Right cardiac atrium (tissue), 5 donors: ENCODE results near the gene JAZF1. TPM values are rescaled to one million over a fixed set of nuclear protein-coding genes. Genes with fewer than 3 reads are reported as not detected.
"Not testable (repeated sequence)": the region's sequence is repeated elsewhere in the genome, so short reads cannot be mapped to it uniquely, and the experiment has no call there.

Source experiments
- ATAC-seq, 2 donors: fragments of 200-7000 bp; cut with Tn5 transposase; one replicate each; pipeline versions ENCODE4 v1.8.0 to v1.9.1; 2020; ENCODE audit warnings: moderate library complexity in 2 of 2, mild to moderate bottlenecking in 1 of 2
- DNase-seq, 3 donors: peaks; one replicate each; pipeline ENCODE4 v3.0.0-alpha.2; 2020
- H3K27ac ChIP-seq: one replicate; pipeline ENCODE4 v1.5.1; 2013; ENCODE audit warnings: mild to moderate bottlenecking, low read length, control low read depth, moderate library complexity
- H3K27me3 ChIP-seq: one replicate; pipeline ENCODE4 v1.6.1; 2013; ENCODE audit not compliant: control insufficient read depth, insufficient read depth
- H3K4me1 ChIP-seq: one replicate; pipeline ENCODE4 v1.6.1; 2013; ENCODE audit warnings: low read length; ENCODE audit not compliant: control insufficient read depth, insufficient read depth
- H3K4me3 ChIP-seq: one replicate; pipeline ENCODE4 v1.5.1; 2013; ENCODE audit warnings: low read length, control low read depth
- H3K9me3 ChIP-seq: one replicate; pipeline ENCODE4 v1.6.1; 2013; ENCODE audit warnings: low read length; ENCODE audit not compliant: control insufficient read depth
- WGBS: extraction: QIAGEN DNeasy Blood & Tissue Kit; methylation state at CpG from one replicate; pipeline ENCODE4 v1.1.7; 2013; 5-methylcytosine and 5-hydroxymethylcytosine counted together
- intact Hi-C, 4 donors: fragments of 100-400 bp; cut with DNase I; formaldehyde crosslinking; loops; one replicate each; pipeline versions ENCODE4 v1.11.0 to v1.14.0; 2022 to 2023
- polyA plus RNA-seq: library from polyadenylated mRNA; stranded (reverse); fragments of 200-250 nt; gene quantifications from one replicate; pipeline ENCODE4 v1.2.3, GENCODE V29; 2013
- total RNA-seq, 4 donors: library from RNA; stranded (reverse); fragmentation: NEBNext Ultra II Directional; extraction: Animal tissue kit (Norgen Biotek cat#: 25700); gene quantifications; one replicate each; pipeline ENCODE4 v1.2.1, GENCODE V29; 2021
- donor health status: healthy with polysubstance abuse.
- donor health status: DM: no; HTN: yes; CAD: no.
- donor health status: DM: no; HTN: no; CAD: no.
- donor health status: DM: no; HTN: yes; CAD: no; lungs with severe emphysema.
- donor health status: DM: yes; HTN: yes; CAD: no.

The JAZF1 gene
- total and polyA plus RNA-seq, 5 donors: 12.9 to 27.4 (median 23.9) TPM

DNA sequence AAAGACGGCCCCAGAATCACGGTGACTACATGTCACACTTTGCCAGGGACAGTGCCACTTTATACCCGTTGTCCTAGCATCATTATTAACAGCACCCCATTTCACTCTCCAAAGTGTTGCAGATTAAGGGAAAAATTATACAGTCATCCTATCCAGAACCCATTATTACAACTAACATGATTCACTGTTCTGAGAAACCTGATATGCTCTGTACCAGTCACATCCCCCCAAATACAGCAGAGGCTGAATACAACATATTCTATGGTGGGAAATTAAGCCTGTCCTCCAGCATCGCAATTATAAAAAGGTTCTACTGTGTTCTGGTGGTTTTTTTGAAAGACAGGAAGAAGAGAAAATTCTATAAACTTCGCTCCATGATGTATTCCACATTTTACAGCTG is 162.1 kb downstream of the JAZF1 start:
- H3K27me3 ChIP-seq: no peaks in the 10 kb centered on the region
- WGBS: 86% methylated on average over 5 of the region's 5 CpGs
- intact Hi-C loops: loop anchor here in 1 of 4 donors (10.0 kb wide), 1 partner anchor 814 kb away; the partner anchor contains the start of gene HOXA13
- ATAC-seq: no peak
- H3K27ac ChIP-seq: no peak overlapping the region
- no peak for DNase-seq
- peaks cover 8% of the 10 kb centered on the region for H3K4me1 ChIP-seq
- no peaks in the 10 kb centered on the region for H3K9me3 ChIP-seq
- no peak overlapping the region for H3K4me3 ChIP-seq

DNA sequence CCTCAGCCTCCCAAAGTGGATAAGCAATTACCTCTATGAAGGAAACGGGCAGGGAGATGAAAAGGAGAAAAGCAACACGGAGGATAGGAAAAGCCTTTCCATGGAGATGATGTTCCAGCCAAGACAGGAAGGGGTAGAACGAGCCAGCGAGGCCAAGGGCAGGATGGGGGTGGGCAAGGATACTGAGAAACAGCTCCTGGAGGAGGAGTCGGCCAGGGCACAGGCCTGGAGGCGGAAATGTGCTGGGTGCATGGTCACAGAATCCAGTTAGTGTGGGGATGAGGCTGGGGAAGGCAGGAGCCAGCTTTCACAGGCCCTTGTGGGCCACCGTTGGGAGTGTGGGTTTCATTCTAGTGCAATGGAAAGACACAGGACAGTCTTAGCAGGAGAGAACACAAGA is 162.6 kb downstream of the JAZF1 start:
- intact Hi-C loops: loop anchor here in 1 of 4 donors (10.0 kb wide), 1 partner anchor 813 kb away; the partner anchor contains the start of gene HOXA13
- Histone ChIP-seq H3K4me3 (no peak overlapping the region), H3K9me3 (no peaks in the 10 kb centered on the region), H3K4me1 (peaks cover 8% of the 10 kb centered on the region), H3K27me3 (no peaks in the 10 kb centered on the region), H3K27ac (no peak overlapping the region)
- ATAC-seq: no peak
- 86% methylated on average over 7 of the region's 7 CpGs for WGBS
- DNase-seq: no peak

DNA sequence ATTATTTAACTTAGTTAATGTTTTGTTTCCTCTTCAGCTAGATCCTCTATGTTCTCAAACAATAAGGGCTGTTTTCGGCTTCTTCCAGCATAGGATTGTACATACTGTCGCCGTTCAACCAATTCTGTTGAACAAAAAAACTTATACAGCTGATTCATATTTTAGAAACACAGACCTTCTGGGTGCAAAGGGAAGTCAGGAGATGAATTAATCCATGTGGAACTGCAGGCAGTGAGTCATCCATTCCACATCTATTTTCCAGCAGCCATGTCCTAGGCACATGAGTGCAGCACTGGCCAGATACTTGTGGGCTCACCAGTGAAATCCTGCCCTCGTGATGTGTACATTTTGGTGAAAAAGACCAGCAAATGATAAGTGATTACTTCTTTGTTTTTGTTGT is 163.2 kb downstream of the JAZF1 start:
- ATAC-seq (no peak), DNase-seq (no peak)
- intact Hi-C loops: loop anchor here in 1 of 4 donors (10.0 kb wide), 1 partner anchor 813 kb away; the partner anchor contains the start of gene HOXA13
- Histone ChIP-seq H3K27me3 (no peaks in the 10 kb centered on the region), H3K4me3 (no peak overlapping the region), H3K4me1 (peaks cover 10% of the 10 kb centered on the region), H3K9me3 (no peaks in the 10 kb centered on the region), H3K27ac (no peak overlapping the region)
- WGBS: over 99% methylated on average over 4 of the region's 4 CpGs

DNA sequence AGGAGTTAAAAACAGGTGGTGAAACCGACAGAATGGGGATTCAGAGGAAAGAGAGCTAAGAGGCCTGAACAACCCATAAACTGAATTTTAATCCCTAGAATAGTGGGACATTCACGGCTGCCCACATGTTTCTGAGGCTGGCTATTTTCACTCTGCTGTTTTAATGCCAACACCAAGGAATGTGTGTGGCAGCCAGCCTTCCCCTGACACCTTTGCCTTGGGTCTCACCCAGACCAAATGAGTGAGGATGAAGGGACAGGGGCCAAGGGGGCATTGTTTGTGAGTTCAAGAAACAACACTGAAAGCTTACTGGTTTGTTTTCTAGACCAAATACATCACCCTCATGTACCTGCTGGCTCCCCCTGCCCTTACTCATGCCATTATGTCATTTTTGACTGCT is 164.3 kb downstream of the JAZF1 start:
- Histone ChIP-seq H3K9me3 (no peaks in the 10 kb centered on the region), H3K4me1 (peaks cover 11% of the 10 kb centered on the region), H3K27ac (peak overlapping the region; percentile 42), H3K27me3 (no peaks in the 10 kb centered on the region), H3K4me3 (no peak overlapping the region)
- intact Hi-C loops: loop anchor here in 1 of 4 donors (10.0 kb wide), 1 partner anchor 811 kb away; the partner anchor contains the start of gene HOXA13
- ATAC-seq: peak; percentile 47 to 58
- WGBS: 62% methylated on average over 2 of the region's 2 CpGs
- peak in 2 of 3 donors; percentile 54 to 61 for DNase-seq

DNA sequence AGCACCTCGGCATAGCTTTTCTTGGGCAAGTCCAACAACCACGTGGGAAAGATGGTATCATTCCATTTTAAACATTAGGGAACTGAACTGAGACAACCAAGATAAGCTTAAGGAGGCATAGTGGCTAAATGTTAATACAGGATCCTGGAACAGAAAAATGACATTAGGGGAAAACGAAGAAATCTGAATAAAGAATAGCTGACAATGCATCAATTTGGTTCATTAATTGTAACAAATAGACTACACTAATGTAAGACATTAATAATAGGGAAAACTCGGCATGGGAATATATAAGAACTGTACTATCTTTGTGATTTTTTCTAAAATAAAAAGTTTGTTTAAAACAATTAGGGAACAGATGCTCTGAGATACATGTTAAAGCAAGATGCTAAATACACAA is 165.4 kb downstream of the JAZF1 start:
- no peak for DNase-seq
- H3K9me3 ChIP-seq: no peaks in the 10 kb centered on the region
- H3K27me3 ChIP-seq: no peaks in the 10 kb centered on the region
- no peak for ATAC-seq
- H3K4me1 ChIP-seq: peaks cover 11% of the 10 kb centered on the region
- 76% methylated on average over 4 of the region's 4 CpGs for WGBS
- intact Hi-C loops: loop anchor here in 1 of 4 donors (10.0 kb wide), 1 partner anchor 810 kb away; the partner anchor contains the start of gene HOXA13
- no peak overlapping the region for H3K4me3 ChIP-seq
- no peak overlapping the region for H3K27ac ChIP-seq

DNA sequence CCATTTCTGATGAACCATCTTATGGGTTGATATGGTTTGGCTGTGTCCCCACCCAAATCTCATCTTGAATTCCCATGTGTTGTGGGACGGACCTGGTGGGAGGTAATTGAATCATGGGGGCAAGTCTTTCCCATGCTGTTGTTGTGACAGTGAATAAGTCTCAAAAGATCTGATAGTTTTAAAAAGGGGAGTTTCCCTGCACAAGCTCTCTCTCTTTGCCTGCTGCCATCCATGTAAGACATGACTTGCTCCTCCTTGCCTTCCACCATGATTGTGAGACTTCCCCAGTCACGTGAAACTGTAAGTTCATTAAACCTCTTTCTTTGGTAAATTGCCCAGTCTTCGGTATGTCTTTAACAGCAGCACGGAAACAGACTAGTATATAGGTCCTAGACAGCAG is 166.3 kb downstream of the JAZF1 start:
- H3K27ac ChIP-seq: not testable (repeated sequence)
- peaks cover 11% of the 10 kb centered on the region for H3K4me1 ChIP-seq
- WGBS: 96% methylated on average over 4 of the region's 4 CpGs

DNA sequence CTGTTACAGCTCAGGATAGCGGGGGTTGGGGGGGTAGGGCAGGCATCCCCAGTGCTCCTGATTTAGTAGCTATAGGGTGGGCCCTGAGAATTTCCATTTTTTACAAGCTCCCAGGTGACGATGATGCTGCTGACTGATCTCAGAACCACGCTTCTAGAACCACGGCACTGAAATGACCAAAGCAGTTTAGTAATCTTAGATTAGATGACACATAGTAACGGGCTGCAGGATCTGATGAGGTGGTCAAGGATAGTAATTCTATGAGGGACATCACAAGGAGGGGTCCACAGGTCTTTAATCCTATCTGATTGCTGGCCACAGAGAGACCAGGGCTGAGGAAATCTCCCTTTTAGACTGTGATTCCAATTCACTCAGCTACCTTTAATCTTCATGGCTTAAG is 167.2 kb downstream of the JAZF1 start:
- no peak for DNase-seq
- H3K4me1 ChIP-seq: peaks cover 11% of the 10 kb centered on the region
- no peaks in the 10 kb centered on the region for H3K9me3 ChIP-seq
- no peaks in the 10 kb centered on the region for H3K27me3 ChIP-seq
- intact Hi-C loops: loop anchor here in 1 of 4 donors (10.0 kb wide), 1 partner anchor 809 kb away; the partner anchor contains the start of gene HOXA13
- H3K4me3 ChIP-seq: no peak overlapping the region
- no peak for ATAC-seq
- 94% methylated on average over 5 of the region's 5 CpGs for WGBS
- no peak overlapping the region for H3K27ac ChIP-seq

More for the DNA sequence above, 166.3 kb downstream of the JAZF1 start:
- not testable (repeated sequence) for DNase-seq, H3K9me3 ChIP-seq, ATAC-seq, H3K27me3 ChIP-seq, H3K4me3 ChIP-seq
- intact Hi-C loops: loop anchor here in 1 of 4 donors (10.0 kb wide), 1 partner anchor 810 kb away; the partner anchor contains the start of gene HOXA13

DNA sequence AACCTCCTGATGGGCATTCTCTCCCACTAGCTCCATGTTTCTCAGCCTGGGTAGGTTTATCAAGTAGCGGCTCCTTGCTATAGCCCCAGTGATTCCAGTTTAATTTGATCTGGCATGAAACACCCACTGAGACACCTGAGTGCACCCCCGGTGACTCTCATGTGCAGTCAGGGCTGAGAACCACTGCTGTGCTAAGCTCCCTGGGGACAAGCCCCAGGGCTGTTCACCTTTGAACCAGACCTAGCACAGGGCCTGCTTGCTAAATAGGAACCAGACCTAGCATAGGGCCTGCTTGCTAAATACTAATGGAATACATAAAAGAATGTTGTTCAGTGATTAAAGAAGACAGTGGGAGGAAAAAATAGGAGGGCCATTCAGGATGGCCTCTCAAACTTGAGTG is 167.6 kb downstream of the JAZF1 start:
- Histone ChIP-seq H3K4me3 (no peak overlapping the region), H3K27me3 (no peaks in the 10 kb centered on the region), H3K9me3 (no peaks in the 10 kb centered on the region), H3K4me1 (peaks cover 9% of the 10 kb centered on the region), H3K27ac (no peak overlapping the region)
- 97% methylated on average over 2 of the region's 2 CpGs for WGBS
- DNase-seq (no peak), ATAC-seq (no peak)
- intact Hi-C loops: loop anchor here in 1 of 4 donors (10.0 kb wide), 1 partner anchor 808 kb away; the partner anchor contains the start of gene HOXA13

DNA sequence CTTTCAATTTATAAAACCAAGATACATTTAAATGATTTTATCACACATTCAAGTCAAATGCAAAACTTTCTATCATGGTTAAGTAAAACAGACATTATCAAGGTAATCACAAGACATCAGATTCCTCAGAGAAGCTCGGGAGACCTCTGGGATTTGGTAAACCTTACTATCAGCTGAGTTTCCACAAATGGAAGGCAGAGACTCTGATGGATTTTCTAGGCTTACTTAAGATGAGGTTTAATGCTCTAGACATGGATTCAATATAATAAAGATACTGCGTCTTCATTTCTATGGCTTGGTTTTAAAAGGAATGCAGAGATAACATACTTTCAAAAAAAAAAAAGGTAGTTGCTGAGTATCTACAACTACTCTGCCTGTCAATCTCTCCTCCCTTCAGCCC is 171.7 kb downstream of the JAZF1 start:
- no peak overlapping the region for H3K27ac ChIP-seq
- no peak for DNase-seq
- H3K9me3 ChIP-seq: no peaks in the 10 kb centered on the region
- no peak for ATAC-seq
- peaks cover 6% of the 10 kb centered on the region for H3K4me1 ChIP-seq
- H3K27me3 ChIP-seq: no peaks in the 10 kb centered on the region
- 73% methylated on average over 2 of the region's 2 CpGs for WGBS
- intact Hi-C loops: no loop called here
- H3K4me3 ChIP-seq: no peak overlapping the region

DNA sequence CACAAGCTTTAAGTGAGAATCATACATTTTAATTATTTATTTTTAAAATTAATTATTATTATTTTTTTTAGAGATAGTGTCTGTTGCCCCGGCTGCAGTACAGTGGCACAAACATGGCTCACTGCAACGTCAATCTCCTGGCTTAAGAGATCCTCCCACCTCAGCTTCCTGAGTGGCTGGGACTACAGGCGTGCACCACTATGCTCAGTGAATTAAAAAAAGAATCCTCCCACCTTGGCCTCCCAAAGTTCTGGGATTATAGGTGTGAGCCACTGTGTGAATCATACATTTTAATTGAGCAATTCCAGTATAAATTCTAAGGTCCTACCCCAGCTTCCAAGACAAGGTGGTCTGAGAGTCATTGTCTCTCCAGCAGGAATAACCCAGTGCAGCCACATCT is 172.4 kb downstream of the JAZF1 start:
- Histone ChIP-seq H3K9me3 (no peaks in the 10 kb centered on the region), H3K27ac (no peak overlapping the region), H3K27me3 (no peaks in the 10 kb centered on the region), H3K4me1 (peaks cover 6% of the 10 kb centered on the region), H3K4me3 (no peak overlapping the region)
- DNase-seq (no peak), ATAC-seq (no peak)
- intact Hi-C loops: no loop called here
- 60% methylated on average over 3 of the region's 3 CpGs for WGBS

DNA sequence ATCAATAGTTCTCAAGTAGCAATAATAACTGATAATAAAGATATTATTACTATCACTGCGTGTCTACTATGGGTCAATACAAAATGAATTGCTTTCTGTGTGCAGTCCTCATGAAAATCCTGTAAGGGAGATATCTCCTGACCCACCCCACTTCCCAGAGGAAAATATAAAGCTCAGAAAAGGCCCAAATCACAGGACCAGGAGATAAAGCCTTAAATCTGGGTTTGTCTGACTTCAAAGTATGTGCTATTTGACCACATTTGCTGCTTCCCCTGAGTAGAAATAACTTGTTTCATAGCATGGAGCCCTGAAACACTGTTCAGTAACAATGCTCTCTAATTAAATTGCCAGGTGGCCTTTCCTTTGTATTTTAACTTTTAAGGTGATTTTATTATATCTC is 174.1 kb downstream of the JAZF1 start:
- Histone ChIP-seq H3K27ac (no peak overlapping the region), H3K4me1 (peaks cover 6% of the 10 kb centered on the region), H3K9me3 (no peaks in the 10 kb centered on the region), H3K4me3 (no peak overlapping the region), H3K27me3 (no peaks in the 10 kb centered on the region)
- 91% methylated on average over 1 of the region's 1 CpG for WGBS
- intact Hi-C loops: no loop called here
- no peak for DNase-seq
- ATAC-seq: no peak

DNA sequence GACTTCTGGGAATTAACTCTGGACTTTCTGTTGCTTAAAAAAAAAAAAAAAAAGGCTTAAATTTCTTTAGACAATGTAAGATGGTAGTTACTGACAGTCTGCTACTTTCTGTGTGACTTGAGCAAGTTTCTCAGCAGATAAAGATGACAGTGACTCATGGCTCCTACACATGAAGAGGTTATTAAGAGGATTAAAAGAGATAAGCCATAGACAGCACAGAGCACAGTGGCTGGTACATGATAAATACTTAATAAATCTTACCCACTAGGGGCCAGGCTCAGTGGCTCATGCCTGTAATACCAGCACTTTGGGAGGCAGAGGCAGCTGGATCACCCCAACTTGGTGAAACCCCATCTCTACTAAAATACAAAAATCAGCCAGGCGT is 174.8 kb downstream of the JAZF1 start:
- intact Hi-C loops: no loop called here
- Histone ChIP-seq H3K27ac (no peak overlapping the region), H3K4me3 (no peak overlapping the region), H3K27me3 (no peaks in the 10 kb centered on the region), H3K9me3 (no peaks in the 10 kb centered on the region), H3K4me1 (peaks cover 6% of the 10 kb centered on the region)
- DNase-seq (no peak), ATAC-seq (no peak)
- 100% methylated on average over 1 of the region's 1 CpG for WGBS
